NCI-H1105 (cell line): ENCODE results near the gene ACAP2.
"Not testable (repeated sequence)": the region's sequence is repeated elsewhere in the genome, so short reads cannot be mapped to it uniquely, and the experiment has no call there.

Experiments used
- DNase-seq: peaks from one replicate; lab custom pipeline; 2025; lab: John Stamatoyannopoulos, UW

Gene ACAP2

GRCh38 chr3:195441992-195442572, 738 bp downstream of the ACAP2 start:
- DNase-seq: peak; percentile 49

GRCh38 chr3:195441476-195441991, 1.3 kb downstream of the ACAP2 start:
- no peak for DNase-seq

GRCh38 chr3:195441051-195441450, 1.8 kb downstream of the ACAP2 start:
- DNase-seq: no peak

- no peak for DNase-seq
Observed at GRCh38 chr3:195440379-195440778, 2.4 kb downstream of the ACAP2 start.

GRCh38 chr3:195438371-195438770, 4.4 kb downstream of the ACAP2 start:
- no peak for DNase-seq

GRCh38 chr3:195425849-195426248, 17.0 kb downstream of the ACAP2 start:
- DNase-seq: no peak

- DNase-seq: no peak
Observed at GRCh38 chr3:195423818-195424217, 19.0 kb downstream of the ACAP2 start.

- no peak for DNase-seq
Observed at GRCh38 chr3:195421400-195421799, 21.4 kb downstream of the ACAP2 start.

GRCh38 chr3:195416795-195417194, 26.0 kb downstream of the ACAP2 start:
- DNase-seq: no peak

- no peak for DNase-seq
Observed at GRCh38 chr3:195411836-195412235, 31.0 kb downstream of the ACAP2 start.

- no peak for DNase-seq
Observed at GRCh38 chr3:195410546-195410945, 32.3 kb downstream of the ACAP2 start.

- DNase-seq: no peak
Observed at GRCh38 chr3:195407531-195408409, 35.0 kb downstream of the ACAP2 start.

- no peak for DNase-seq
Observed at GRCh38 chr3:195405651-195406050, 37.2 kb downstream of the ACAP2 start.

GRCh38 chr3:195403841-195404408, 38.9 kb downstream of the ACAP2 start:
- no peak for DNase-seq

- no peak for DNase-seq
Observed at GRCh38 chr3:195403244-195403643, 39.6 kb downstream of the ACAP2 start.

- DNase-seq: peak; percentile 68
Observed at GRCh38 chr3:195401943-195402342, 40.9 kb downstream of the ACAP2 start.

- not testable (repeated sequence) for DNase-seq
Observed at GRCh38 chr3:195398460-195398859, 44.4 kb downstream of the ACAP2 start.

- no peak for DNase-seq
Observed at GRCh38 chr3:195397524-195397923, 45.3 kb downstream of the ACAP2 start.

- no peak for DNase-seq
Observed at GRCh38 chr3:195395208-195395816, 47.5 kb downstream of the ACAP2 start.

GRCh38 chr3:195394700-195395099, 48.1 kb downstream of the ACAP2 start:
- no peak for DNase-seq

GRCh38 chr3:195394024-195394423, 48.8 kb downstream of the ACAP2 start:
- no peak for DNase-seq

GRCh38 chr3:195388380-195388779, 54.4 kb downstream of the ACAP2 start:
- no peak for DNase-seq

GRCh38 chr3:195386739-195387138, 56.1 kb downstream of the ACAP2 start:
- DNase-seq: no peak
